Osteoblast (primary cell): ENCODE data around the gene PSME2. TPM values are rescaled to one million over a fixed set of nuclear protein-coding genes. Genes with fewer than 3 reads are reported as not detected.

Experiments
- DNase-seq: peaks from one replicate; pipeline ENCODE4 v3.0.0; 2011; ENCODE audit warnings: low spot score, mixed read lengths; ENCODE audit not compliant: insufficient read length; ENCODE audit errors: missing footprints
- H2AFZ ChIP-seq: 2 replicates; pipeline ENCODE4 v1.6.0; 2011; ENCODE audit warnings: mild to moderate bottlenecking, low read length
- H3K27ac ChIP-seq: 2 replicates; pipeline ENCODE4 v1.5.1; 2011; ENCODE audit warnings: mild to moderate bottlenecking, low read depth, low read length, moderate library complexity
- H3K27me3 ChIP-seq: 2 replicates; pipeline ENCODE4 v1.6.0; 2012; ENCODE audit warnings: mild to moderate bottlenecking, control low read depth, inconsistent platforms, low read length, moderate library complexity; ENCODE audit not compliant: insufficient read depth
- H3K36me3 ChIP-seq: 2 replicates; pipeline ENCODE4 v1.5.1; 2011; ENCODE audit warnings: mild to moderate bottlenecking, low read length, control low read depth, moderate library complexity; ENCODE audit not compliant: insufficient read depth
- H3K4me1 ChIP-seq: 2 replicates; pipeline ENCODE4 v1.5.1; 2011; ENCODE audit warnings: mild to moderate bottlenecking, low read length, control low read depth, moderate library complexity; ENCODE audit not compliant: insufficient read depth
- H3K4me2 ChIP-seq: 2 replicates; pipeline ENCODE4 v1.6.0; 2011; ENCODE audit warnings: mild to moderate bottlenecking, low read length; ENCODE audit not compliant: insufficient read depth
- H3K4me3 ChIP-seq: fragments of 200-600 bp; sonication (generic); 3 replicates; pipeline ENCODE4 v1.5.1; 2012; ENCODE audit warnings: mild to moderate bottlenecking, low read length, inconsistent platforms; ENCODE audit not compliant: insufficient read depth
- H3K79me2 ChIP-seq: 2 replicates; pipeline ENCODE4 v1.6.0; 2012; ENCODE audit warnings: mild to moderate bottlenecking, low read length, control low read depth, inconsistent platforms; ENCODE audit not compliant: insufficient read depth
- H3K9me3 ChIP-seq: 2 replicates; pipeline ENCODE4 v1.5.1; 2011; ENCODE audit warnings: low read depth, low read length, control low read depth
- H4K20me1 ChIP-seq: 2 replicates; pipeline ENCODE4 v1.6.0; 2012; ENCODE audit warnings: mild to moderate bottlenecking, low read length, control low read depth; ENCODE audit not compliant: insufficient read depth
- total RNA-seq: library from RNA; depleted of rRNA; stranded (reverse); fragments of >200 nt; gene quantifications from 2 replicates; pipeline ENCODE4 v1.2.3, GENCODE V29; 2012
- TF ChIP-seq, protein P1 (sequence below): IDR thresholded peaks from 2 replicates; pipeline ENCODE4 v1.5.1; 2011; ENCODE audit warnings: mild to moderate bottlenecking, low read depth, low read length, moderate library complexity; ENCODE audit errors: extremely low read depth

The PSME2 gene
- total RNA-seq, 1 donor: 55.7 TPM

DNA sequence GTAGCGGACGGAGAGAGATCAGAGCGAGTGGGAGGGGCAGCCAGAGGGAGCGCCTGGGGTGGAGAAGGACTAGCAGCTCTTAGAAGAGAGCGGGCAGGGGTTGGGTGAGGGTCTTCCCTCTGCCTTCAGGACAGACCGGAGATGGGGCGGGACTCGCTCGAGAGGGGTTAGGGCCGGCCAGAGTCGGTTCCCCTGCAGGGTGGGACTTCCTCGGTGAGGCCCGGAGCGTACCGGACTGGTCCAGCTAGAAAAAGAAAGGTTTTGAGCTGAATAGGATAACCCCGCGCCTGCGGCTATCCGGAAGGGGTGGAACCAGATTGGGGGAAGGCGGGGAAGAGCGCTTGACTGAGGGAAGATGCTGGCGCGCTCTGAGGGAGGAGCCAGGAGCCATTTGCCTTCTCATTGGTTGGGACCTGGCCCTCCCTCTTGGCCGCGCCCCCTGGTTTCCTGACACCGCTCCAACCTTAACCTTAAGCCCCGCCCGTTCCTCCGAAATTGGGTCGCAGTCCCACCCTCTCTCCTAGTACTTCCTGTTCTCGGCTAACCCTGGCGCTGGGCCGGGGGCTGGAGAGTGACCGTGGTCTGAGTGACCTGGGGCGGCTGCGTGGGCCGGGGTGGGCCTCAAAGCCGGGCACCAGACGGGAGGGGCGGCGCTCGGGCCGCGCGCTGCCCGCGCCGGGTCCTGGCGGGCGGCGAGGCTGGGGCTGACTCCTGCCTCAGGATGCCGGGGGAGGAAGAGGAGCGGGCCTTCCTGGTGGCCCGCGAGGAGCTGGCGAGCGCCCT, 759 bp upstream of the PSME2 start, which contains the start of gene RNF31:
TSS of gene RNF31 (plus strand) at position 521 of the 783 bp plus-strand sequence. CDS start at position 722, 201 bp downstream.
- Histone ChIP-seq H3K9me3 (no peaks in the 10 kb centered on the region), H3K36me3 (peaks cover 39% of the 10 kb centered on the region), H3K27ac (peak within 1 kb of the TSS; percentile 62), H3K4me1 (peaks cover 42% of the 10 kb centered on the region), H3K4me2 (peak within 1 kb of the TSS; percentile 82), H3K27me3 (no peaks in the 10 kb centered on the region), H2AFZ (peak within 1 kb of the TSS; percentile 87), H4K20me1 (peaks cover 11% of the 10 kb centered on the region), H3K4me3 (peak within 1 kb of the TSS; percentile 84), H3K79me2 (peaks cover 53% of the 10 kb centered on the region)
- TF ChIP-seq, protein P1, sequence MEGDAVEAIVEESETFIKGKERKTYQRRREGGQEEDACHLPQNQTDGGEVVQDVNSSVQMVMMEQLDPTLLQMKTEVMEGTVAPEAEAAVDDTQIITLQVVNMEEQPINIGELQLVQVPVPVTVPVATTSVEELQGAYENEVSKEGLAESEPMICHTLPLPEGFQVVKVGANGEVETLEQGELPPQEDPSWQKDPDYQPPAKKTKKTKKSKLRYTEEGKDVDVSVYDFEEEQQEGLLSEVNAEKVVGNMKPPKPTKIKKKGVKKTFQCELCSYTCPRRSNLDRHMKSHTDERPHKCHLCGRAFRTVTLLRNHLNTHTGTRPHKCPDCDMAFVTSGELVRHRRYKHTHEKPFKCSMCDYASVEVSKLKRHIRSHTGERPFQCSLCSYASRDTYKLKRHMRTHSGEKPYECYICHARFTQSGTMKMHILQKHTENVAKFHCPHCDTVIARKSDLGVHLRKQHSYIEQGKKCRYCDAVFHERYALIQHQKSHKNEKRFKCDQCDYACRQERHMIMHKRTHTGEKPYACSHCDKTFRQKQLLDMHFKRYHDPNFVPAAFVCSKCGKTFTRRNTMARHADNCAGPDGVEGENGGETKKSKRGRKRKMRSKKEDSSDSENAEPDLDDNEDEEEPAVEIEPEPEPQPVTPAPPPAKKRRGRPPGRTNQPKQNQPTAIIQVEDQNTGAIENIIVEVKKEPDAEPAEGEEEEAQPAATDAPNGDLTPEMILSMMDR: no peak
- peak; percentile 100 for DNase-seq

DNA sequence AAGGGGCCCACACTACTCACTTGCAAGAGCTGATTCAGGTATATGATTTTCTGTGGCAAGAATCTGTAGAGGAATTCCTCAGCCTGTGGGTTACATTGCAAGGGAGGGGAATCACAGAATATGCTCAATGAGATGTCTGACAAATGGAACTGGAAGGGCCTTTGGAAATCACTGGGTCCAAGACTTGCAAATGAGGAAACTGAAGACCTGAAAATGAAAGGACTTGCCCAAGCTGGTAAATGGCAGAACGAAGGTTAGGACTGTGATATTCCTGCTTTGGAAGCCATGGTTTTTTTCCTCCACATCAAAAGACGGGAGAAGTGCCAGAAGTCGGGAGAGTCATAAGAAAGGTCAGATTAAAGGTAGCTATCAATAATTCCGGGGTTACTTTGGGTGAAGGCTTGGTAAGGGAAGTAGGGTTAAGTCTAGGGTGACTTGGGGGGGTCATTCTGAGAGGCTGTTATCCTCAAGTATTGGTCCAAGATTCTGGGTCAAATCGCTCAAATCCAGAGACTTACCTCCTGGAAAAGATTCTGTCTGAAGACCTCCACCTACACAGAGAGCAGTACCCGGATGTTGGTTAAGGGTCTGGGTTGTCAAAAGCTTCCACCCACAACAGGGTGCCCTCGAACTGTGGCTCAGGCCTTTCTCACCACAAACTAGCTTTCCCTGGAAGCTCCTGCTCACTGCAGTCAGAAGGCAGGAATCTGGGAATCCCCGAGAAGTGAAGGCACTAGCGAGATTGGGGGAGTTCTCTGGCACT, 539 bp downstream of the PSME2 start:
- Histone ChIP-seq H3K36me3 (peaks cover 26% of the 10 kb centered on the region), H3K4me1 (peaks cover 46% of the 10 kb centered on the region), H3K9me3 (no peaks in the 10 kb centered on the region), H4K20me1 (peaks cover 14% of the 10 kb centered on the region), H3K27me3 (no peaks in the 10 kb centered on the region), H3K4me3 (peak overlapping the region; percentile 84), H2AFZ (peak overlapping the region; percentile 84), H3K27ac (peak overlapping the region; percentile 62), H3K79me2 (peaks cover 50% of the 10 kb centered on the region), H3K4me2 (peak overlapping the region; percentile 82)
- DNase-seq: peak; percentile 86
- TF ChIP-seq, protein P1: no peak

DNA sequence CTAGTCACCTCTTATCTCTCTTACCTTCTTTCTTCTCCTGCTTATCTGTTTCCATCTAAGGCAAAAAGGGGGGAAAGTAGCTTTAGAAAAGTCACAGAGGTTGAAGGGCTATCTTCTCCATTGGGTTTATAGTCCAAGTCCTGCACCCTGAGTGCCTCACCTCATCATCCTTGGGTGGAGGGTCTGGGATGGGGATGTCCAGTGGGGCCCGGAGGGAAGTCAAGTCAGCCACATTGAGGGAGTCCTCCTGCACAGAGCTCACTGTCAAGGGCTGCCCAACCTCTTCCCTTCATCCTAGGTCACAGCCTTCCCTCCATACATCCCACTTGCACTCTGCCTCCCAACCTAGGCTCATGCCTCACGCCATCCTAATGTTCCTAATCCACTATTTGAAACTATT, 1.2 kb downstream of the PSME2 start:
- H3K9me3 ChIP-seq: no peaks in the 10 kb centered on the region
- peaks cover 20% of the 10 kb centered on the region for H3K36me3 ChIP-seq
- H3K79me2 ChIP-seq: peaks cover 54% of the 10 kb centered on the region
- peaks cover 16% of the 10 kb centered on the region for H4K20me1 ChIP-seq
- H3K4me1 ChIP-seq: peaks cover 46% of the 10 kb centered on the region
- H3K27ac ChIP-seq: no peak overlapping the region
- H2AFZ ChIP-seq: no peak overlapping the region
- peak overlapping the region; percentile 82 for H3K4me2 ChIP-seq
- H3K27me3 ChIP-seq: no peaks in the 10 kb centered on the region
- peak overlapping the region; percentile 84 for H3K4me3 ChIP-seq
- TF ChIP-seq, protein P1: no peak
- no peak for DNase-seq

DNA sequence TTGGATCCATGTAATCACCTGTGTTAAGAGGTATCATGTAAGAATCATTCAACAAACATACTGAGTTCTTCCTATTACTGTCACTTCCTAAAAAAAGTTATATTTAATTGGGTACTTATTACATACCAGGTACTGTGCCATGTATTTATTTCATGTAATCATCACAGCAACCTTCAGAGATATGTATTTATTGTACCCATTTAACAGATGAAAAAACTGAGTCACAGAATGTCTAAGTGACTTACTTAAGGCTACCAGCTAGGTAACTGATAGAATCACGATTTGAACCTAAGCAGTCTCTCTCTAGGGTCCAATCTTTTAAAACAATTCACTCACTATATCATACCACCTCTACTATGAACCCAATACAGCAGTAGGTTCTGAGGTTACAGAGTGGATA, 2.0 kb downstream of the PSME2 start:
- peaks cover 16% of the 10 kb centered on the region for H3K36me3 ChIP-seq
- H3K4me1 ChIP-seq: peaks cover 46% of the 10 kb centered on the region
- H3K27ac ChIP-seq: peak overlapping the region; percentile 47
- H2AFZ ChIP-seq: no peak overlapping the region
- DNase-seq: no peak
- peaks cover 12% of the 10 kb centered on the region for H4K20me1 ChIP-seq
- H3K79me2 ChIP-seq: peaks cover 54% of the 10 kb centered on the region
- no peak overlapping the region for H3K4me2 ChIP-seq
- TF ChIP-seq, protein P1: no peak
- no peaks in the 10 kb centered on the region for H3K27me3 ChIP-seq
- H3K9me3 ChIP-seq: no peaks in the 10 kb centered on the region
- H3K4me3 ChIP-seq: no peak overlapping the region
